ENCODE data around the gene TRPV6.

TRPV6 gene

DNA sequence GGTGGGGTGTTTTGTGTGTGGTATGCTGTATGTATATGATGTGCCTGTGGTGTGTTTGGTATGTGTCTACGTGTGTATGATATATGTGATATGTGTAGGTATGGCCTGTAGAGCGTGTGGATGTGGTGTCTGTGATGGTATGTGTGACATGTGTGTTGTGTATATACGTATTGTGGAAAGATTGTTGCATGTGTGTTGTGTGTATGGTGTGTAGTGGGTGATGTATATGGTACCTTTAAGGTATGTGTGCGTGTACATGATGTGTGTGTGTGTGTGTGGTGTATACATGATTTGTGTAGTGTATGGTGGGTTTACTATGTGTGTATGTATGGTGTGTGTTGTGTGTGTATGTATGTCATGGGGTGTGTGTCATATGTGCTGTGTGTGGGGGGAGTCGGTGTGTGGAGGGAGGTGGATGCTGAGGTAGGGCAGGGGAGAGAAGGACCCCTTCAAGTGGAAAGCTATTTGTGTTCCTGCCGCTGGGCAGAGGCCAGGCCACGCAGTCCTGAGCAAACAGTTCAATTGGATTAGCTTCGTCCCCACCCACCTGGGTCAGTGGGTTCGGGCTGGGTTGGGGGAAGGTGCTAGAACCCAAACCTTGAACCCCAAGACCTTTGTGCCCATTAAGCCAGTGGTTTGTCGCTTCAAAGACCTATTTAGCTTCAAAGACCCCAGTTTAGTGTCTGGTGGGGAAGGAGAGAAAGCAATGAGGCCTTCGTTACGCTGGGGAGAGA, 1.9 kb upstream of the TRPV6 start:
- no peaks in the 10 kb centered on the region for H3K27me3 ChIP-seq (replicated peaks)

DNA sequence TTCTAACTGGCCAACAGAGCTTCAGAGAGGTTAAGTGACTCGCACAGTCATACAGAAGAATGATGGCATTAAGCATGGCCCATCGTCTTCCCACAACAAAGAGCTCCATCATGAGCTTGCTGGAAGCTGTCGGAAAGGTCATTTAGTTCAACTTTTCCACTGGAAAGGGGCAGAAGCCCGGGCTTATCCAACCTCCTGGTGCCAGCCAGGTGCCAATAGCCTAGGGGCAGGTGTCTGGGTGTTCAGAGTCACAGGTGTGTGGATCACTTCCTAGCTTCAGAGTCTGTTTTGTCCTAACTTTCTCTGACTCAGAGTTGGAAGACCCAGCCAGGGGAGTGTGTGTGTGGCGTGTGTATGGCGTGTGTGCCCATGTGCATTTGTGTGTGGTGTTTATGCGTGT, 1.3 kb upstream of the TRPV6 start:
- H3K27me3 ChIP-seq (replicated peaks) = peaks cover 2% of the 10 kb centered on the region
- no peak overlapping the region for H3K27ac ChIP-seq
- H3K4me3 ChIP-seq (ENCODE audit: low read depth, low read length) = no peak overlapping the region
- in situ Hi-C loops (cut with HindIII; ENCODE audit: low pct_ligation_motif_present, low sequenced_read_pairs) = no loop called here
- TF ChIP-seq CTCF (IDR thresholded peaks at IDR 0.05; ENCODE audit: low read depth, low read length, missing control alignments) = no peak
- no peak for DNase-seq
- H3K36me3 ChIP-seq (replicated peaks) = no peaks in the 10 kb centered on the region

More for the DNA sequence above, 1.9 kb upstream of the TRPV6 start:
- no peak overlapping the region for H3K4me3 ChIP-seq (ENCODE audit: low read depth, low read length)
- in situ Hi-C loops (cut with HindIII; ENCODE audit: low pct_ligation_motif_present, low sequenced_read_pairs) = no loop called here
- TF ChIP-seq CTCF (IDR thresholded peaks at IDR 0.05; ENCODE audit: low read depth, low read length, missing control alignments) = no peak
- no peak overlapping the region for H3K27ac ChIP-seq
- DNase-seq = no peak
- no peaks in the 10 kb centered on the region for H3K36me3 ChIP-seq (replicated peaks)

- no peaks in the 10 kb centered on the region for H3K36me3 ChIP-seq (replicated peaks)
- no peak overlapping the region for H3K4me3 ChIP-seq (ENCODE audit: low read depth, low read length)
- no peak overlapping the region for H3K27ac ChIP-seq
- peaks cover 10% of the 10 kb centered on the region for H3K27me3 ChIP-seq (replicated peaks)
- in situ Hi-C loops (cut with HindIII; ENCODE audit: low pct_ligation_motif_present, low sequenced_read_pairs) = no loop called here
- no peak for DNase-seq
- no peak for TF ChIP-seq CTCF (IDR thresholded peaks at IDR 0.05; ENCODE audit: low read depth, low read length, missing control alignments)
Measured at GRCh38 chr7:142884286-142884640, 1.3 kb downstream of the TRPV6 start.

GRCh38 chr7:142883571-142884285, 1.8 kb downstream of the TRPV6 start:
- in situ Hi-C loops (cut with HindIII; ENCODE audit: low pct_ligation_motif_present, low sequenced_read_pairs) = no loop called here
- no peak overlapping the region for H3K4me3 ChIP-seq (ENCODE audit: low read depth, low read length)
- DNase-seq = no peak
- H3K36me3 ChIP-seq (replicated peaks) = no peaks in the 10 kb centered on the region
- no peak overlapping the region for H3K27ac ChIP-seq
- H3K27me3 ChIP-seq (replicated peaks) = peaks cover 10% of the 10 kb centered on the region
- TF ChIP-seq CTCF (IDR thresholded peaks at IDR 0.05; ENCODE audit: low read depth, low read length, missing control alignments) = no peak

GRCh38 chr7:142883145-142883544, 2.4 kb downstream of the TRPV6 start:
- no peaks in the 10 kb centered on the region for H3K36me3 ChIP-seq (replicated peaks)
- H3K4me3 ChIP-seq (ENCODE audit: low read depth, low read length) = no peak overlapping the region
- peaks cover 10% of the 10 kb centered on the region for H3K27me3 ChIP-seq (replicated peaks)
- TF ChIP-seq CTCF (IDR thresholded peaks at IDR 0.05; ENCODE audit: low read depth, low read length, missing control alignments) = no peak
- no peak overlapping the region for H3K27ac ChIP-seq
- in situ Hi-C loops (cut with HindIII; ENCODE audit: low pct_ligation_motif_present, low sequenced_read_pairs) = no loop called here
- DNase-seq = no peak
